ENCODE measurements around the gene CTXN1.

DNA sequence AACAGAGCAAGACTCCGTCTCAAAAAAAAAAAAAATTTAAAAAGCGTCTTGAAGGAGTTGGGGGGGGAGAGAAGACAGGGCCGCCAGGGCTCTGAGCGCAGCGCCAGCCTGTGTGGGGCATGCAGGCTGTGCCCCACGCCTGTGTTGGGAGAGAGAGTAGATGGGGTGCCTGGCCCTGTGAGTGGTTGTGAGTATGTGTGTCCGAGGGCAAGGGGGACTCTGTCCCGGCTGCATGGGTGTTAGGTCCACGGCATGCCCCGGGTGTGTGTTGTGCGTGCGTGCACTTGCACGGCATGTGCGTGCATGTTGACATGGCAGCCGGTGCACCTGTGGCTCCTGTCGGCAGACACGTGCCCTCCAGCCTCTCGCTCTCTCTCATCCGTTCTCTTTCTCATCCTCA, 18.8 kb downstream of the CTXN1 start:
- no peak for TF ChIP-seq EZH2 (IDR thresholded peaks at IDR 0.05; ENCODE audit: borderline replicate concordance, insufficient read depth, low read depth, low read length, poor library complexity, severe bottlenecking)
- no peak for TF ChIP-seq CTCF (IDR thresholded peaks at IDR 0.05)
